GM23338 (cell line): ENCODE data around the gene PDCD2L. TPM values are rescaled to one million over a fixed set of nuclear protein-coding genes. Genes with fewer than 3 reads are reported as not detected.

ENCODE experiments used
- ATAC-seq: fragments of 200-7000 bp; cut with Tn5 transposase; 3 replicates; pipeline ENCODE4 v1.9.1; 2020
- DNase-seq: peaks from one replicate; pipeline ENCODE4 v3.0.0-alpha.2; 2015; ENCODE audit warnings: low spot score
- H2AFZ ChIP-seq: fragments of 200-600 bp; sonication (generic); 2 replicates; pipeline ENCODE4 v1.8.0; 2016; ENCODE audit warnings: antibody characterized with exemption, mild to moderate bottlenecking, moderate library complexity
- H3F3A ChIP-seq: fragments of 200-600 bp; sonication (generic); replicated peaks from 2 replicates; pipeline ENCODE4 v1.8.0; 2017; ENCODE audit warnings: antibody characterized with exemption, mixed run types, low read depth
- H3K27ac ChIP-seq: fragments of 200-600 bp; sonication (generic); 2 replicates; pipeline ENCODE4 v1.6.1; 2016; ENCODE audit warnings: low read depth
- H3K27me3 ChIP-seq: fragments of 200-600 bp; sonication (generic); 2 replicates; pipeline ENCODE4 v1.8.0; 2016; ENCODE audit warnings: mild to moderate bottlenecking, mixed run types, moderate library complexity; ENCODE audit not compliant: insufficient read depth
- H3K36me3 ChIP-seq: fragments of 200-600 bp; sonication (generic); 2 replicates; pipeline ENCODE4 v1.8.0; 2016; ENCODE audit warnings: mild to moderate bottlenecking; ENCODE audit not compliant: insufficient read depth
- H3K4me1 ChIP-seq: fragments of 200-600 bp; sonication (generic); 2 replicates; pipeline ENCODE4 v1.8.0; 2016; ENCODE audit warnings: mild to moderate bottlenecking, moderate library complexity; ENCODE audit not compliant: insufficient read depth
- H3K4me2 ChIP-seq: fragments of 200-600 bp; sonication (generic); 2 replicates; pipeline ENCODE4 v1.7.1; 2017; ENCODE audit warnings: mixed run types
- H3K4me3 ChIP-seq: fragments of 200-600 bp; sonication (generic); 2 replicates; pipeline ENCODE4 v1.6.1; 2016; ENCODE audit warnings: mixed run types
- H3K79me2 ChIP-seq: fragments of 200-600 bp; sonication (generic); replicated peaks from 2 replicates; pipeline ENCODE4 v1.8.0; 2017; ENCODE audit warnings: mild to moderate bottlenecking; ENCODE audit not compliant: insufficient read depth
- H3K9me2 ChIP-seq: fragments of 200-600 bp; sonication (generic); 2 replicates; pipeline ENCODE4 v1.8.0; 2017; ENCODE audit not compliant: insufficient read depth
- H4K20me1 ChIP-seq: fragments of 200-600 bp; sonication (generic); replicated peaks from 2 replicates; pipeline ENCODE4 v1.8.0; 2017; ENCODE audit warnings: mild to moderate bottlenecking; ENCODE audit not compliant: insufficient read depth
- H3K27ac Mint-ChIP-seq: 2 replicates; pipeline ENCODE4 v1.8.0; 2020; ENCODE audit warnings: inconsistent platforms, mild to moderate bottlenecking, moderate library complexity, mixed read lengths
- H3K27me3 Mint-ChIP-seq: 3 replicates; pipeline ENCODE4 v1.8.0; 2022; ENCODE audit warnings: low read depth, mild to moderate bottlenecking, moderate library complexity, mixed read lengths, inconsistent platforms; ENCODE audit not compliant: insufficient read depth, poor library complexity
- H3K36me3 Mint-ChIP-seq: 3 replicates; pipeline ENCODE4 v1.8.0; 2021; ENCODE audit warnings: low read depth, mild to moderate bottlenecking, inconsistent platforms, moderate library complexity, mixed read lengths
- H3K4me1 Mint-ChIP-seq: 3 replicates; pipeline ENCODE4 v1.8.0; 2020; ENCODE audit warnings: mild to moderate bottlenecking, inconsistent platforms, mixed read lengths
- H3K4me3 Mint-ChIP-seq: 3 replicates; pipeline ENCODE4 v1.8.0; 2021; ENCODE audit warnings: moderate library complexity, mild to moderate bottlenecking, inconsistent platforms, mixed read lengths
- H3K9me3 Mint-ChIP-seq: 3 replicates; pipeline ENCODE4 v1.8.0; 2020; ENCODE audit warnings: moderate library complexity, mild to moderate bottlenecking, inconsistent platforms, mixed read lengths
- CREB1 ChIP-seq: fragments of 250-450 bp; sonication (Bioruptor Pico); IDR thresholded peaks from 2 replicates; pipeline ENCODE4 v1.5.0; 2020; ENCODE audit warnings: low read depth, mild to moderate bottlenecking, moderate library complexity
- EZH2 ChIP-seq: fragments of 200-600 bp; sonication (generic); IDR thresholded peaks from one replicate; pipeline ENCODE4 v1.8.0; 2017; ENCODE audit warnings: antibody characterized with exemption, mild to moderate bottlenecking, low read depth; ENCODE audit not compliant: unreplicated experiment
- EZH2phosphoT487 ChIP-seq: fragments of 200-600 bp; sonication (generic); IDR thresholded peaks from one replicate; pipeline ENCODE4 v1.8.1; 2018; ENCODE audit warnings: antibody characterized with exemption; ENCODE audit not compliant: unreplicated experiment
- JUNB ChIP-seq: IDR thresholded peaks from one replicate; pipeline ENCODE4 v1.6.1; 2016; ENCODE audit warnings: antibody characterized with exemption; ENCODE audit not compliant: unreplicated experiment
- NANOG ChIP-seq: IDR thresholded peaks from 2 replicates; pipeline ENCODE4 v1.6.1; 2016; ENCODE audit warnings: antibody characterized with exemption, borderline replicate concordance
- POLR2AphosphoS5 ChIP-seq: IDR thresholded peaks from 2 replicates; pipeline ENCODE4 v1.6.1; 2016; ENCODE audit warnings: antibody characterized with exemption, low read depth
- REST ChIP-seq: IDR thresholded peaks from one replicate; pipeline ENCODE4 v1.6.1; 2018; ENCODE audit warnings: antibody characterized with exemption; ENCODE audit not compliant: unreplicated experiment
- STAT1 ChIP-seq: IDR thresholded peaks from one replicate; pipeline ENCODE4 v1.6.1; 2016; ENCODE audit warnings: antibody characterized with exemption; ENCODE audit not compliant: unreplicated experiment
- ZNF114 ChIP-seq: fragments of 250-450 bp; sonication (Bioruptor Pico); IDR thresholded peaks from 2 replicates; pipeline ENCODE4 v1.5.0; 2020; ENCODE audit warnings: mild to moderate bottlenecking, moderate library complexity
- ZNF331 ChIP-seq: fragments of 250-450 bp; sonication (Bioruptor Pico); IDR thresholded peaks from 2 replicates; pipeline ENCODE4 v1.5.0; 2020; ENCODE audit warnings: low read depth, mild to moderate bottlenecking, moderate library complexity
- polyA plus RNA-seq: library from polyadenylated mRNA; unstranded; fragments of >200 nt; fragmentation: Nextera tagmentation; extraction: Ambion mirVana; gene quantifications from 2 replicates; pipeline ENCODE4 v1.2.1, GENCODE V29; 2016
- total RNA-seq: library from RNA; depleted of rRNA; stranded (reverse); fragments of >200 nt; shearing (Covaris generic); gene quantifications from 2 replicates; pipeline ENCODE4 v1.2.3, GENCODE V29; 2014
- TF ChIP-seq, protein P1 (sequence below): fragments of 250-450 bp; sonication (Bioruptor Pico); IDR thresholded peaks from 2 replicates; pipeline ENCODE4 v1.5.0; 2020; ENCODE audit warnings: mild to moderate bottlenecking, moderate library complexity
- TF ChIP-seq, protein P2 (sequence below), 2 experiments: fragments of 200-600 bp in 1 of 2; sonication (generic) in 1 of 2; conservative IDR thresholded peaks; 2 replicates each; pipeline versions ENCODE4 v1.5.1 to v1.6.1; 2016 to 2017; ENCODE audit warnings: antibody characterized with exemption in 2 of 2, low read depth in 2 of 2, mild to moderate bottlenecking in 2 of 2, moderate library complexity in 1 of 2
- TF ChIP-seq, protein P3 (sequence below): IDR thresholded peaks from 2 replicates; pipeline ENCODE4 v1.6.1; 2016; ENCODE audit warnings: antibody characterized with exemption

PDCD2L gene
- total and polyA plus RNA-seq, 2 experiments from 2014 or later, result 61.3 to 67.2 TPM

DNA sequence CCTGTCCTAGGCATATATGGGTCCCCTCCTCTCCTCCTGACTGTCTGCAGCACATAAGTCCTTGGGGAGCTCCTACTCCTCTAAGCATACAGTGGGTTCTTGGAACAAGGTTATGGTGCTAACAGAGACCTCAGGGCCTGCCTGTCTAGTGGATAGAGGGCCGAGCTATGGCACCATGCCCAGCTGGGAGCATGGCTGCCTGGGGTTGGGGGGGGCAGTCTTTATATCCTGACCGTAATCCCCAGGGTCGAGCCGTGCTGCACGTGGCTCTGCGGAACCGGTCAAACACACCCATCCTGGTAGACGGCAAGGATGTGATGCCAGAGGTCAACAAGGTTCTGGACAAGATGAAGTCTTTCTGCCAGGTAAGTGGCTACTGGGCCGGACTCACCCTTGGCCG, 35.9 kb upstream of the PDCD2L start:
- peaks cover 28% of the 10 kb centered on the region for H3K36me3 ChIP-seq
- peaks cover 39% of the 10 kb centered on the region for H3K79me2 ChIP-seq
- peaks cover 8% of the 10 kb centered on the region for H3K4me1 ChIP-seq
- TF ChIP-seq EZH2phosphoT487, result no peak
- TF ChIP-seq JUNB, result no peak
- TF ChIP-seq ZNF114 (CRISPR knock-in tag), result no peak
- TF ChIP-seq, protein P1, sequence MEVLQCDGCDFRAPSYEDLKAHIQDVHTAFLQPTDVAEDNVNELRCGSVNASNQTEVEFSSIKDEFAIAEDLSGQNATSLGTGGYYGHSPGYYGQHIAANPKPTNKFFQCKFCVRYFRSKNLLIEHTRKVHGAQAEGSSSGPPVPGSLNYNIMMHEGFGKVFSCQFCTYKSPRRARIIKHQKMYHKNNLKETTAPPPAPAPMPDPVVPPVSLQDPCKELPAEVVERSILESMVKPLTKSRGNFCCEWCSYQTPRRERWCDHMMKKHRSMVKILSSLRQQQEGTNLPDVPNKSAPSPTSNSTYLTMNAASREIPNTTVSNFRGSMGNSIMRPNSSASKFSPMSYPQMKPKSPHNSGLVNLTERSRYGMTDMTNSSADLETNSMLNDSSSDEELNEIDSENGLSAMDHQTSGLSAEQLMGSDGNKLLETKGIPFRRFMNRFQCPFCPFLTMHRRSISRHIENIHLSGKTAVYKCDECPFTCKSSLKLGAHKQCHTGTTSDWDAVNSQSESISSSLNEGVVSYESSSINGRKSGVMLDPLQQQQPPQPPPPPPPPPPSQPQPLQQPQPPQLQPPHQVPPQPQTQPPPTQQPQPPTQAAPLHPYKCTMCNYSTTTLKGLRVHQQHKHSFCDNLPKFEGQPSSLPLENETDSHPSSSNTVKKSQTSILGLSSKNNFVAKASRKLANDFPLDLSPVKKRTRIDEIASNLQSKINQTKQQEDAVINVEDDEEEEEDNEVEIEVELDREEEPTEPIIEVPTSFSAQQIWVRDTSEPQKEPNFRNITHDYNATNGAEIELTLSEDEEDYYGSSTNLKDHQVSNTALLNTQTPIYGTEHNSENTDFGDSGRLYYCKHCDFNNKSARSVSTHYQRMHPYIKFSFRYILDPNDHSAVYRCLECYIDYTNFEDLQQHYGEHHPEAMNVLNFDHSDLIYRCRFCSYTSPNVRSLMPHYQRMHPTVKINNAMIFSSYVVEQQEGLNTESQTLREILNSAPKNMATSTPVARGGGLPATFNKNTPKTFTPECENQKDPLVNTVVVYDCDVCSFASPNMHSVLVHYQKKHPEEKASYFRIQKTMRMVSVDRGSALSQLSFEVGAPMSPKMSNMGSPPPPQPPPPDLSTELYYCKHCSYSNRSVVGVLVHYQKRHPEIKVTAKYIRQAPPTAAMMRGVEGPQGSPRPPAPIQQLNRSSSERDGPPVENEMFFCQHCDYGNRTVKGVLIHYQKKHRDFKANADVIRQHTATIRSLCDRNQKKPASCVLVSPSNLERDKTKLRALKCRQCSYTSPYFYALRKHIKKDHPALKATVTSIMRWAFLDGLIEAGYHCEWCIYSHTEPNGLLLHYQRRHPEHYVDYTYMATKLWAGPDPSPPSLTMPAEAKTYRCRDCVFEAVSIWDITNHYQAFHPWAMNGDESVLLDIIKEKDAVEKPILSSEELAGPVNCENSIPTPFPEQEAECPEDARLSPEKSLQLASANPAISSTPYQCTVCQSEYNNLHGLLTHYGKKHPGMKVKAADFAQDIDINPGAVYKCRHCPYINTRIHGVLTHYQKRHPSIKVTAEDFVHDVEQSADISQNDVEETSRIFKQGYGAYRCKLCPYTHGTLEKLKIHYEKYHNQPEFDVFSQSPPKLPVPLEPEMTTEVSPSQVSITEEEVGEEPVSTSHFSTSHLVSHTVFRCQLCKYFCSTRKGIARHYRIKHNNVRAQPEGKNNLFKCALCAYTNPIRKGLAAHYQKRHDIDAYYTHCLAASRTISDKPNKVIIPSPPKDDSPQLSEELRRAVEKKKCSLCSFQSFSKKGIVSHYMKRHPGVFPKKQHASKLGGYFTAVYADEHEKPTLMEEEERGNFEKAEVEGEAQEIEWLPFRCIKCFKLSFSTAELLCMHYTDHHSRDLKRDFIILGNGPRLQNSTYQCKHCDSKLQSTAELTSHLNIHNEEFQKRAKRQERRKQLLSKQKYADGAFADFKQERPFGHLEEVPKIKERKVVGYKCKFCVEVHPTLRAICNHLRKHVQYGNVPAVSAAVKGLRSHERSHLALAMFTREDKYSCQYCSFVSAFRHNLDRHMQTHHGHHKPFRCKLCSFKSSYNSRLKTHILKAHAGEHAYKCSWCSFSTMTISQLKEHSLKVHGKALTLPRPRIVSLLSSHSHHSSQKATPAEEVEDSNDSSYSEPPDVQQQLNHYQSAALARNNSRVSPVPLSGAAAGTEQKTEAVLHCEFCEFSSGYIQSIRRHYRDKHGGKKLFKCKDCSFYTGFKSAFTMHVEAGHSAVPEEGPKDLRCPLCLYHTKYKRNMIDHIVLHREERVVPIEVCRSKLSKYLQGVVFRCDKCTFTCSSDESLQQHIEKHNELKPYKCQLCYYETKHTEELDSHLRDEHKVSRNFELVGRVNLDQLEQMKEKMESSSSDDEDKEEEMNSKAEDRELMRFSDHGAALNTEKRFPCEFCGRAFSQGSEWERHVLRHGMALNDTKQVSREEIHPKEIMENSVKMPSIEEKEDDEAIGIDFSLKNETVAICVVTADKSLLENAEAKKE (CRISPR knock-in tag), result no peak
- TF ChIP-seq CREB1 (CRISPR knock-in tag), result no peak
- TF ChIP-seq, protein P2, sequence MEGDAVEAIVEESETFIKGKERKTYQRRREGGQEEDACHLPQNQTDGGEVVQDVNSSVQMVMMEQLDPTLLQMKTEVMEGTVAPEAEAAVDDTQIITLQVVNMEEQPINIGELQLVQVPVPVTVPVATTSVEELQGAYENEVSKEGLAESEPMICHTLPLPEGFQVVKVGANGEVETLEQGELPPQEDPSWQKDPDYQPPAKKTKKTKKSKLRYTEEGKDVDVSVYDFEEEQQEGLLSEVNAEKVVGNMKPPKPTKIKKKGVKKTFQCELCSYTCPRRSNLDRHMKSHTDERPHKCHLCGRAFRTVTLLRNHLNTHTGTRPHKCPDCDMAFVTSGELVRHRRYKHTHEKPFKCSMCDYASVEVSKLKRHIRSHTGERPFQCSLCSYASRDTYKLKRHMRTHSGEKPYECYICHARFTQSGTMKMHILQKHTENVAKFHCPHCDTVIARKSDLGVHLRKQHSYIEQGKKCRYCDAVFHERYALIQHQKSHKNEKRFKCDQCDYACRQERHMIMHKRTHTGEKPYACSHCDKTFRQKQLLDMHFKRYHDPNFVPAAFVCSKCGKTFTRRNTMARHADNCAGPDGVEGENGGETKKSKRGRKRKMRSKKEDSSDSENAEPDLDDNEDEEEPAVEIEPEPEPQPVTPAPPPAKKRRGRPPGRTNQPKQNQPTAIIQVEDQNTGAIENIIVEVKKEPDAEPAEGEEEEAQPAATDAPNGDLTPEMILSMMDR (conservative IDR thresholded peaks at IDR 0.05; ENCODE audit: low read depth in 2 of 2), result no peak
- no peak for TF ChIP-seq REST
- no peak for TF ChIP-seq ZNF331 (CRISPR knock-in tag)
- TF ChIP-seq, protein P3, sequence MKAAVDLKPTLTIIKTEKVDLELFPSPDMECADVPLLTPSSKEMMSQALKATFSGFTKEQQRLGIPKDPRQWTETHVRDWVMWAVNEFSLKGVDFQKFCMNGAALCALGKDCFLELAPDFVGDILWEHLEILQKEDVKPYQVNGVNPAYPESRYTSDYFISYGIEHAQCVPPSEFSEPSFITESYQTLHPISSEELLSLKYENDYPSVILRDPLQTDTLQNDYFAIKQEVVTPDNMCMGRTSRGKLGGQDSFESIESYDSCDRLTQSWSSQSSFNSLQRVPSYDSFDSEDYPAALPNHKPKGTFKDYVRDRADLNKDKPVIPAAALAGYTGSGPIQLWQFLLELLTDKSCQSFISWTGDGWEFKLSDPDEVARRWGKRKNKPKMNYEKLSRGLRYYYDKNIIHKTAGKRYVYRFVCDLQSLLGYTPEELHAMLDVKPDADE, result no peak
- TF ChIP-seq NANOG, result no peak
- no peak for TF ChIP-seq EZH2
- TF ChIP-seq POLR2AphosphoS5, result no peak
- TF ChIP-seq STAT1, result no peak
- H3K4me2 ChIP-seq, result no peak overlapping the region
- H3K27ac ChIP-seq, result no peak overlapping the region
- H3F3A ChIP-seq, result peaks cover 12% of the 10 kb centered on the region
- H3K9me2 ChIP-seq, result no peaks in the 10 kb centered on the region
- peaks cover 14% of the 10 kb centered on the region for H3K4me1 Mint-ChIP-seq
- DNase-seq (no peak), ATAC-seq (no peak)
- no peak overlapping the region for H3K27ac Mint-ChIP-seq
- peaks cover 68% of the 10 kb centered on the region for H3K36me3 Mint-ChIP-seq
- no peak overlapping the region for H3K4me3 Mint-ChIP-seq
- H3K27me3 Mint-ChIP-seq, result peaks cover 19% of the 10 kb centered on the region
- H4K20me1 ChIP-seq, result peaks cover 28% of the 10 kb centered on the region
- H2AFZ ChIP-seq, result no peak overlapping the region
- H3K4me3 ChIP-seq, result no peak overlapping the region
- no peaks in the 10 kb centered on the region for H3K27me3 ChIP-seq
- H3K9me3 Mint-ChIP-seq, result no peaks in the 10 kb centered on the region
